ENCODE data around the gene MSH5.

Gene MSH5

GRCh38 chr6:31760790-31761189 is 21.0 kb downstream of the MSH5 start:
- no peak for DNase-seq (ENCODE audit: low read depth in 2 of 2)

DNA sequence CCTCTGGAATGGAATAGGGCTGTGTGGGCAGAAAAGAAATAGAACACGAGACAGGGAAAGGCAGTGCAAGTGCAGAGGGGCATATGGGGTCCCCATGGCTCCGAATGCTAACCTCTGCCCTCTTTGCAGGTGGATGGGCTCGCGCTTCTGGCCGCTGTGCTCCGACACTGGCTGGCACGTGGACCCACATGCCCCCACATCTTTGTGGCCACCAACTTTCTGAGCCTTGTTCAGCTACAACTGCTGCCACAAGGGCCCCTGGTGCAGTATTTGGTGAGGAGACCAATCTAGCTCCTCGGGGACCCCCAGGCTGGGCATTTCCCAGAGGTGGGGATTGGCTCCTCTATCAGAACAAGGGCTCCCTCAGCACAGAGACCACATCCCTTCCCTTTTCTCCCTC is 21.5 kb downstream of the MSH5 start:
- no peak for DNase-seq (ENCODE audit: low read depth in 2 of 2)

DNA sequence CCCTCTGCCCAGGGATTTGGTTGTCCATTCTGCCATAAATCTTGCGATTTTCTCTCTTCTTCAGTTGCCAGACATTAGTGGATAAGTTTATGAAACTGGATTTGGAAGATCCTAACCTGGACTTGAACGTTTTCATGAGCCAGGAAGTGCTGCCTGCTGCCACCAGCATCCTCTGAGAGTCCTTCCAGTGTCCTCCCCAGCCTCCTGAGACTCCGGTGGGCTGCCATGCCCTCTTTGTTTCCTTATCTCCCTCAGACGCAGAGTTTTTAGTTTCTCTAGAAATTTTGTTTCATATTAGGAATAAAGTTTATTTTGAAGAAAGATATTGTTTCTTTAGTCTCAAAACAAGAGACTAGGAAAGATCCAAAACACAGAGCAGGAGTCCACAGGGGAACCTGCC is 22.6 kb downstream of the MSH5 start, which contains the start of gene SAPCD1:
TSS of gene SAPCD1 (plus strand) at position 301 of the 400 bp plus-strand sequence. CDS start 399 bp downstream, outside the sequence.
- no peak for DNase-seq (ENCODE audit: low read depth in 2 of 2)

DNA sequence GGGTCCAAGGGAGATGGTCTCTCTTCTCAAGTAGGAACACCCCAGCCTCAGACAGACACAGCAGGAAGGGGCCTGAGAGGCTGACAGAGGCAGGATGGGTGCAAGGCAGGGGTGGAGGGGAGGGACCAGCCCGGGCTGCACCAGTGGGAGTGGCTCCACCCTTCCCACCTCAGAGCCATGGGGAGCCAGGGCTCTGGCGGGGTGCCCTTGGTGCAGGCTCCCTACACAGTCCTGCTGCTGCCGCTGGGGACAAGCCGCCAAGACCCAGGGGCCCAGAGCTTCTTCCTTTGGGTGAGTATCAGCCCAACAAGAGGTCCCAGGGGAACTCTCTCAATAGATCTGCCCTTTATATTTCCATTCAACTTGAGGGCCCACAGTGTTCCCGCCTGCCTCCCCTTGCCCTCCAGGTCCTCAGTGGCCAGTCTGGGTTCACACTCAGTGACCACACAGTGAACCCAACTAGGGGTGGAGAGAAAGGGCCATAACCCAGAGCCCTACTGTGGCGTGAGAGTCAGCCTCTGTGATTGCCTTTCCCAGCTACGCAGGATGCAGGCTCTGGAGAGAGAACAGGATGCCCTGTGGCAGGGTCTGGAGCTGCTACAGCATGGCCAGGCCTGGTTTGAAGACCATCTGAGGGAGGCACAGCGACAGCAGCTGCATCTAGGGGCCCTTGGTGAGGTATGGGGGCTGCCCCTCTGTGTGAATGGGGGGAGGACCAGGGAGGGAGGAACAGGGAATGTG is 23.2 kb downstream of the MSH5 start:
- DNase-seq (ENCODE audit: low read depth in 2 of 2), result no peak

GRCh38 chr6:31763619-31763940 is 23.8 kb downstream of the MSH5 start:
- no peak for DNase-seq (ENCODE audit: low read depth in 2 of 2)

DNA sequence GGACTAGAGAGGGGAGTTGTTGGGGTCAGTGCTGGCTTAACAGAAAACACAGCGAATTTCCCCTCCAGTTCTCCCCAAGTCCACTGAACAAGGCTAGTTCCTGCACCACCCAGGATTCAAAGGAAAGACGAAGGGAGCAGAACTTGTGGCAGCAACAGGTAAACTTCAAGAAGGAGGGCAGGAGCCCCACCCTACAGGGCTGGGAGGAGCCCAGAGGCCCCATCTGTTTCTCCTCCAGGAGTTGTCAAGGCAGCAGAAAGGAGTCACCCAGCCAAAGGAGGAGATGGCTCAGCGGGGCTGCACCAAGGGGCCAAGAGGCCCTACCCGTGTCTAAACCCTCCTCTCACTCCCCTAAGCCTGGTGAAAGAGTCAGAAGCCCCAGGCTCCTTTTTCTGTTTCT is 24.4 kb downstream of the MSH5 start:
- DNase-seq (ENCODE audit: low read depth in 2 of 2), result no peak

GRCh38 chr6:31765559-31765909 is 25.7 kb downstream of the MSH5 start:
- no peak for DNase-seq (ENCODE audit: low read depth in 2 of 2)

- no peak for DNase-seq (ENCODE audit: low read depth in 2 of 2)
These were observed 26.3 kb downstream of the MSH5 start for GRCh38 chr6:31765910-31766794.

GRCh38 chr6:31767096-31767645 is 27.4 kb downstream of the MSH5 start:
- no peak for DNase-seq (ENCODE audit: low read depth in 2 of 2)

DNA sequence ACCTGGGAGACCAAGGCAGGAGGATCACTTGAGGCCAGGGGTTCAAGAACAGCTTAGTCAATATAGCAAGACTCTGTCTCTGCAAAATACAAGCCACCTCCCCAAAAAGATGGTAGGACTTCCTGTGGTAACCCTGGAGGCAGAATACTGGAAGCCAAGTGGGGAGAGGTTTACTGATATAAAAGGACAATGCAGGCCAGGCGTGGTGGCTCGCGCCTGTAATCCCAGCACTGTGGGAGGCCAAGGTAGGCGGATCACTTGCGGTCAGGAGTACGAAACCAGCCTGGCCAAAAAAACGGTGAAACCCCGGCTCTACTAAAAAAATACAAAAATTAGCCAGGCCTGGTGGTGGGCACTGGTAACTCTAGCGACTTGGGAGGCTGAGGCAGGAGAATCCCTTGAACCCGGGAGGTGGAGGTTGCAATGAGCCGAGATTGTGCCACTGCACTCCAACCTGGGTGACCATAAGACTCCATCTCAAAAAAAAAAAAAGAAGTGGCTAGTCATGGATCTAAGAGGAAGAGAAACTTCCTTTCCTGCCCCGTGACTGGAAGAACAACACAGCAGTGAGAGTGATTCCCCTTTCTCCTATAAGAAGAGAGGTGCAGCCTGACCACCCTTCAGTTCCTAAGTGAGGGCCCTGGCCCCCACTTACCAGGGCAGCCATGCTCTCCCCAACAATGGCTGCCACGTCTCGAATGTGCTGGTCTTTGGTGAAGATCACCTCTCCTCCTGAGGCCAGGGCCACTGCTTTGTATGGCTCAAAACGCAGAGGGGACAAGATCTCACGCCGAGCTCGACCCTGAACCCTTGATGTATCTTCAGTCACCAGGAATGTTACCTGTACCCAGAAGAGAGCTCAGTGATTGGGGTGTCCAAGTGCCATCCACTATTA is 28.8 kb downstream of the MSH5 start:
- no peak for DNase-seq (ENCODE audit: low read depth in 2 of 2)

DNA sequence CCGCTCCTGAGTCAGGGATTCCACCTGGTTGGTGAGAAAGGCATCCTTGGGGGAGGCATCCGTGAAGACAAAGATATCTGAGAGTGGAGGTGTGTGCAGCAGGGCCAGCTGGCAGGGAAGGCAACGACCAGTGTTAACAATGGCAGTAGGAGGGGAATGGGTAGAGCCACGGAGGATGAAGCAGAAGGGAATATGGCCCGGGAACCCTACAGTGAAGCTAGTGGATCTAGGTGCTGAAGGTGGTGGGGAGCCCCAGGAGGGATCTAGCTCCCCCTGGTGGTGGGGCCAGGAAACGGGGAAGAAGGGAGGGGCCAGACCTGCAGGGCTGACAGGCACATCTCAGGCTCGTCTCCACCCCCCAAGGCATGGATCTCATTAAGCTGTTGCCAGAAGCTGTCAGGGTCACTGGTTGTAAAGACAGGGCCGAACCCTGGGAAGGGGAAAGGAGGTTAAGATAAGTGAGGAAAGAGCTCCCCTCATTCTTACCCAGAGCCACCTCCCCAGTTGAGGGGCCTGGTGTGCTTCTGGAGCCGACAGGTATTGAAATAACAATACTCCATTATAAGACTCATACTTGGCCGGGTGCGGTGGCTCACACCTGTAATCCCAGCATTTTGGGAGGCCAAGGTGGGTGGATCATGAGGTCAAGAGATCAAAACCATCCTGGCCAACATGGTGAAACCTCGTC is 30.0 kb downstream of the MSH5 start:
- peak; percentile 74 for DNase-seq (ENCODE audit: low read depth in 2 of 2)

- DNase-seq (ENCODE audit: low read depth in 2 of 2), result no peak
These were observed 31.1 kb downstream of the MSH5 start for GRCh38 chr6:31770860-31771259.

DNA sequence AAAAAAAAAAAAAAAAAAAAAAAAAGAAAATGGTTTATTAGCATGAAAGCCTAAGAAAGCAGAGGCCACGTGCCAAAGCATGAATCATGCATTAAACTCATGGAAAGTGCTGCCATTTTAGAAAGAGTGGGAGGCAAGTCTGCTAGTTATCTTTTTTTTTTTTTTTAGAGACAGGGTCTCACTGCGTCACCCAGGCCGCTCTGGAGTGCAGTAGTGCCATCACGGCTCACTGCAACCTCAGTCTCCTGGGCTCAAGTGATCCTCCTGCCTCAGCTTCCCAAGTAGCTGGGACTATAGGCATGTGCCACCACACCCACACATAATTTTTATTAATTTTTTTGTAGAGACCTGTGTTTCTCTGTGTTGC is 32.2 kb downstream of the MSH5 start:
- DNase-seq (ENCODE audit: low read depth in 2 of 2), result no peak

- DNase-seq (ENCODE audit: low read depth in 2 of 2), result no peak
These were observed 35.4 kb downstream of the MSH5 start for GRCh38 chr6:31775184-31775583.

DNA sequence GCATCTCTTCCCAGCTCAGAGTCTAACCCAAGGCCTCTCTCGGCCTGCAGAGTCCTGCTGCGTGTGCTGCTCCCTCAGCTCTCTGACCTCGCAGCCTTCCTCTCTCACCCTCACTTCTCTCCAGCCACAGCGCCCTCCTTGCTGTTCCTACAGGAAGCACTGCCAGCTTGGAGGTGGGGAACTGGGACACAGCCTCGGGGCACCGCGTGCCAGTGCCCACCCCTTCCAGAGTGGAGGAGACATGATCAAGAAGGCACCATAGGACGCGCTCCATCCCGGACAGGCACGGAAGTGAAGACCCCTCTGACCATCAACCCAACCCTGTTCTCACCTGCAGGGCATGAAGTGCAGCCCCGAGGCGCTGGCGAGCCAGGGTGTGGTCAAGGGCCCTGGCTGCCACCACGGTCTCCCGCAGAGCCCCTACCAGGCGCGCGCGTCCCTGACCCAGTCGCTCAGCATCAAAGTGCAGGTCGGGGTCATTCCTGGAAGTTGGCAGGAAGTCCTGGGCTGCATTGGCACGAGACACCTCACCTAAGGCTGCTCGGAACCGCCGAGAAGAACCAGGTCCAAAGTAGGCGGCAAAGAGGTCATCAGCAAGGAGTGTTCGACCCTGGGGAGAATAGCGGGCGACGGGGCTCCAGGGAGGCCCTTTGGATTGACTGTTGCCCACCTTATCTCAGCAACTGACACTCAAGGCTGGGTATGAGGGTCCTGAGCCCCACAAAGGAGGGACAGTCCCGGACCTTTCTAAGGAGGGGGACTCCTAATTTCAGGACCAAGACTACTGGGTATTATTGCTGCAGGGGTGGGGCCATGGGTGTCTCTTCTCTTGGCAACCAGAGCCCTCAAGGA is 36.1 kb downstream of the MSH5 start:
- DNase-seq (ENCODE audit: low read depth in 2 of 2), result no peak

GRCh38 chr6:31776485-31776988 is 36.7 kb downstream of the MSH5 start:
- no peak for DNase-seq (ENCODE audit: low read depth in 2 of 2)

DNA sequence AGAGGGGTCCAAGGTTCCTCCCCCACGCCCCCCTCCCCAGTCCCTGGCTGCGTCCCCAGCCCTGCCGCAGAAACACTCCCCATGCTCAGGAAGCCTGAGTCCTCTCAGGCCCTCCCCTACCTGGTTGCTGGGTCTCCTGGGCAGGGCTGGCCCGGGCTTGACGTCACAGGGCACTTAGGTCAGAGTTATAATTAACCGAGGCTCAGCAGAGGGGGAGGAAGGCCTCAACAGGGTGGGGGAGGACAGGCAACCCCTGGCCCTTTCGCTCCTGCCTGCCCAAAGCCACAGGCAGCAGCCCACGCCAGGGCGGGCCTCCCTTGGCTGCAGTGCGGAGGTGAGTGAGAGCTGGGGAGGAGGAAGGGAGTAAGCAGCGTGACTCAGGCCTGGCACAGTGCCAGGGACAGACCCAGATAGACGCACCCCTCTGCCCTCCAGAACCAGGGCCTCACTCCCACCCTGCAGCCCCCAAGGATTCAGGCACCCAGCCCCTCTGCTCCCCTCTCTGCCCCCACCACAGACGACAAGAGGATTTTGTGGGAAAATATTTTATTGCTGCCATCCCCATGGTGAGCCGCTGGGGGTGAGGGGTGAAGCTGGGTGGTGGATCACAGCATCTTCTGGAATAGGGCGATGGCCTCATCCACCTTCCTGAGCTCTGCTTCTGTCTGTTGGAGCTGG is 37.3 kb downstream of the MSH5 start, which contains the start of gene VWA7:
TSS of gene VWA7 (minus strand) at position 340 of the 678 bp plus-strand sequence. CDS start 549 bp downstream, outside the sequence.
- peak; percentile 64 to 70 for DNase-seq (ENCODE audit: low read depth in 2 of 2)

- DNase-seq (ENCODE audit: low read depth in 2 of 2), result no peak
These were observed 37.9 kb downstream of the MSH5 start for GRCh38 chr6:31777667-31778050.

DNA sequence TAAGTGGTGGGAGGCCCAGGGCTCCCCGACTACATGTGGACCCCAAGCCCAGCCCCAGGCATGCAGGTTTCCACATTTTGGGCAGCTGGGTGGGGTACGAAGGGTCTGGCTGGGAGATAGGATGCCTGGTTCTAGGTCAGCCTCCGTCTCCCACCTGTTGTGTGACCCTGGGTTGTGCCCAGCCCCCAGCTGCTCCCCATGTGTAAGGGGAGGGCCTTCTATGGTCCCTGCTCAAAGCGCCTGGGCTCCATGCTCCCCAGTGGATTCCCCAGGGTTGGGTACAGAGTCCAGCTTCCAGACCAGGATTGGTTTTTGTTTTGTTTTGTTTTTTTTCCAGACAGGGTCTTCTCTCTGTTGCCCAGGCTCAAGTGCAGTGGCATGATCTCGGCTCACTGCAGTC is 38.4 kb downstream of the MSH5 start:
- DNase-seq (ENCODE audit: low read depth in 2 of 2), result no peak

Data from activated CD4-positive, alpha-beta T cell treated with anti-CD3 and anti-CD28 coated beads for 24 hours (primary cell).